GM13977 (cell line): ENCODE data around the gene TSC22D3.

Experiments used
- DNase-seq: peaks from one replicate; pipeline ENCODE4 v3.0.0; 2012; ENCODE audit warnings: low spot score
- CTCF ChIP-seq: IDR thresholded peaks from 2 replicates; pipeline ENCODE4 v1.5.1; 2012; ENCODE audit warnings: mild to moderate bottlenecking, control low read depth; ENCODE audit not compliant: insufficient read depth; ENCODE audit errors: extremely low read depth, missing control alignments
- in situ Hi-C: fragments of 300-500 bp; cut with MboI; formaldehyde crosslinking; loops from one replicate; pipeline ENCODE4 v1.12.0; 2022; ENCODE audit warnings: low sequenced_read_pairs, low pct_unique_long_range_greater_than_20kb, mixed read lengths, inconsistent platforms; ENCODE audit not compliant: unreplicated experiment

The TSC22D3 gene

GRCh38 chrX:107726816-107727534, 48.6 kb downstream of the TSC22D3 start:
- in situ Hi-C loops, result loop anchor here (10.0 kb wide), 1 partner anchor 62 kb away; no protein-coding TSS in a partner anchor
- no peak for DNase-seq
- no peak for TF ChIP-seq CTCF

GRCh38 chrX:107725761-107726555, 49.6 kb downstream of the TSC22D3 start:
- DNase-seq, result no peak
- no peak for TF ChIP-seq CTCF
- in situ Hi-C loops, result loop anchor here (10.0 kb wide), 1 partner anchor 61 kb away; no protein-coding TSS in a partner anchor

GRCh38 chrX:107724653-107725052, 50.9 kb downstream of the TSC22D3 start:
- no peak for DNase-seq
- in situ Hi-C loops, result loop anchor here (10.0 kb wide), 1 partner anchor 60 kb away; no protein-coding TSS in a partner anchor
- no peak for TF ChIP-seq CTCF

GRCh38 chrX:107723511-107723910, 52.1 kb downstream of the TSC22D3 start:
- in situ Hi-C loops, result loop anchor here (10.0 kb wide), 1 partner anchor 59 kb away; no protein-coding TSS in a partner anchor
- DNase-seq, result no peak
- TF ChIP-seq CTCF, result no peak

GRCh38 chrX:107721966-107722707, 53.5 kb downstream of the TSC22D3 start:
- no peak for TF ChIP-seq CTCF
- DNase-seq, result no peak
- in situ Hi-C loops, result loop anchor here (10.0 kb wide), 1 partner anchor 57 kb away; no protein-coding TSS in a partner anchor

GRCh38 chrX:107721318-107721717, 54.3 kb downstream of the TSC22D3 start:
- no peak for TF ChIP-seq CTCF
- in situ Hi-C loops, result loop anchor here (10.0 kb wide), 1 partner anchor 57 kb away; no protein-coding TSS in a partner anchor
- no peak for DNase-seq
